GM19035 (cell line): ENCODE measurements around the gene PLEKHO2.

Experiments
- ATAC-seq: cut with Tn5 transposase; IDR thresholded peaks from one replicate; pipeline ENCODE4 v1.9.1; 2021; ENCODE audit not compliant: unreplicated experiment

The PLEKHO2 gene

GRCh38 chr15:64891561-64891960, 49.8 kb downstream of the PLEKHO2 start:
- no peak for ATAC-seq

- no peak for ATAC-seq
Observed at GRCh38 chr15:64892847-64893403, 51.2 kb downstream of the PLEKHO2 start.

GRCh38 chr15:64893481-64894394, 52.0 kb downstream of the PLEKHO2 start:
- peak; percentile 65 for ATAC-seq

- ATAC-seq, result peak; percentile 41
Observed at GRCh38 chr15:64894395-64895056, 52.8 kb downstream of the PLEKHO2 start.

GRCh38 chr15:64895285-64896065, 53.8 kb downstream of the PLEKHO2 start:
- ATAC-seq, result peak; percentile 29

GRCh38 chr15:64896371-64897069, 54.8 kb downstream of the PLEKHO2 start:
- ATAC-seq, result no peak

GRCh38 chr15:64897345-64897985, 55.8 kb downstream of the PLEKHO2 start:
- ATAC-seq, result no peak

GRCh38 chr15:64898406-64898805, 56.7 kb downstream of the PLEKHO2 start:
- no peak for ATAC-seq

- no peak for ATAC-seq
Observed at GRCh38 chr15:64901141-64901540, 59.4 kb downstream of the PLEKHO2 start.

- ATAC-seq, result no peak
Observed at GRCh38 chr15:64901914-64902313, 60.2 kb downstream of the PLEKHO2 start.

- no peak for ATAC-seq
Observed at GRCh38 chr15:64902863-64903262, 61.1 kb downstream of the PLEKHO2 start.

- no peak for ATAC-seq
Observed at GRCh38 chr15:64903326-64903950, 61.7 kb downstream of the PLEKHO2 start.

GRCh38 chr15:64904189-64904588, 62.5 kb downstream of the PLEKHO2 start:
- ATAC-seq, result no peak

GRCh38 chr15:64905119-64905831, 63.6 kb downstream of the PLEKHO2 start:
- peak; percentile 58 for ATAC-seq

- ATAC-seq, result no peak
Observed at GRCh38 chr15:64905941-64906340, 64.2 kb downstream of the PLEKHO2 start.

GRCh38 chr15:64906402-64906801, 64.7 kb downstream of the PLEKHO2 start:
- ATAC-seq, result no peak

GRCh38 chr15:64907991-64908390, 66.3 kb downstream of the PLEKHO2 start:
- ATAC-seq, result no peak

GRCh38 chr15:64909546-64909945, 67.8 kb downstream of the PLEKHO2 start:
- ATAC-seq, result no peak
